Melanocyte of skin (primary cell): ENCODE data around the gene DSTN. TPM values are rescaled to one million over a fixed set of nuclear protein-coding genes. Genes with fewer than 3 reads are reported as not detected.

Experiments
- total RNA-seq, 2 donors: library from RNA; depleted of rRNA; stranded (reverse); fragments of >200 nt; gene quantifications; 2 replicates each; pipeline ENCODE4 v1.2.3, GENCODE V29; 2012

Gene DSTN
- total RNA-seq: 100 to 1,000 TPM; 130 to 139 TPM

DNA sequence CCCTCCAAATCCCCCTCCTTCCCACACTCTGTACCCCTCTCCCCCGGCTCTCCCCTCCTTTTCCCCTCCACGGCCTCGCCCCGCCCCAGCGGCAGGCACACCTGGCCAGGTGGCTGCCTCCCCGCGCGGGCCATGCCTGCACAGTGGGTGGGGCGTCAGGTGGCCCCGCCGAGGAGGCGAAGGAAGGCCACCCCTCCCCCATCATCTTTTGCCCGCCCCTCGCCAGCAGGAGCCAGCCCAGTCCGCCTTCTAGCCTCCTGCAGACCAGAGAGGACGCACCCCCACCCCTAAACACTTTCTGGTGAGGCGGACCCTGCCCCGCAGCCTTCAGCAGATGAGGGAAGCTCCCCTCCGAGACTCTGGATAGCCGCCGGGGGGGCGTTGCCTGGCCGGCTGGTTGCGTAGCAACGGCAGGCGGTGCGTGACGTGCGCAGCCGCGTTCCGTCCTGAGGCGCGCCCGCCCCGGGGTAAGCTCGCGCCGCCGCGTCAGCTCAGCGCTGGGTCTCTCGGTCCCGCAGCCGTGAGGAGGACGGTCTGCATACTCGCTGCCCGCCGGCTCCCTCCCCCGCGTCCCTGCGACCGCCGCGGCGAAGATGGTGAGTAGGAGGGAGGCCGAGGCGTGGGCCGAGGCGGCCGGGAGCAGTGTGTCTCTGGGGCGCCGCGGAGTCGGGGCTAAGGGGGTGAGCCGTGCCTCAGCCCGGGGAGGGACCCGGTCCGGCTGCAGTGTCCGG, at the start of gene DSTN:
Gene DSTN (plus strand): TSS at position 460 of the 731 bp plus-strand sequence. CDS start 134 bp downstream, at position 594.

DNA sequence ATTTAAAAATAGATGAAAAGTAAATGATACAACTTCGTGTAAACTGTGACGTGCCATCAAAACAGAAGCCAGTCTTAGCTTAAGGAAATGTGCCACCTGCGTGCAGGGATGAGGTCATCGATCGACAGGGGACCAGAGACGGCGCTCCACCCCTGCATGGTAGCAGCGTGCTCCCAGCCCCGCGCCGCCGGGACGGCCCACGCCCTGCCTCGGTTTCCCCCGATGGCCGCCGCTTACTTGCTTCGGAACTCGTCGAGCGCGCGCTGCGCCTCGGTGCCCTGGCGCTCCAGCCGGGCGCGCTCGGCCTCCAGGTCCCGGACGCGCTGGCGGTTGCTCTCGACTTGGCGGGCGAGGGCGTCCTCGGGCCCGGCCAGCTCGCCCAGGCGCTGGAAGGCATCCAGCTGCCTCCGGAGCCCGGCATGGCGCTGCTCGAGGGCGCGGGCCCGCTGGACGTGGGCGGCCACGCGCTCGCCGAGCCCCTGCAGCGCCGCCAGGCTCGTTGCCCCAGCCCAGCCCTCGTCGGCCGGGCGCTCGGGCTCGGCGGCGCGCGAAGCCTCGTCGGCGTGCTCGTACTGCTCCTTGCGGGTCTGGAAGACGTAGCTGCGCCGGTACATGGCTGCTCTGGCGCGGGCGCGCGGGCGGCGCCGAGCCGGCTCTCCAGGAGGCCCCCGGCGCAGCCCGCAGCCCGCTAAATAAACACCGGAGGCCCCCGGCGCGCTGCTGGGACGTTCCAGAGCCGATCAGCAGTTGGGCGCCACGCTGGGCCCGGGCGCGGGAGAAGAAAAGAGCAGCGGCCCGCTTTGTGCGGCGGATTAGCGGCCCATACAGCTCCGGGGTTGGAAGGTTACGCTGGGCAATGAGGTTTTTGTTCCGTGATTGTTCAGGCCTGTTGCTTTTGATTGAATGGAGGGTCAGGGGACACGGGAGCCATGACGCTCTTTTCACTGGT, 38.9 kb upstream of the DSTN start, which contains the start of gene BFSP1:
Gene BFSP1 (minus strand): TSS at position 664 of the 949 bp plus-strand sequence. CDS start 50 bp downstream, at position 614.

Other genes starting within 250 kb of the DSTN start
- 1 to 10 TPM; 2.0 to 3.8 TPM for gene BFSP1, start 38.7 kb upstream of the DSTN start, total RNA-seq
- gene RRBP1, start 112.2 kb downstream of the DSTN start, total RNA-seq: 10 to 100 TPM; 42.3 to 65.3 TPM
- not detected for gene BANF2, start 129.9 kb downstream of the DSTN start, total RNA-seq